HG03521 (cell line): ENCODE data around the gene FOXD4L5.
"Not testable (repeated sequence)": the region's sequence is repeated elsewhere in the genome, so short reads cannot be mapped to it uniquely, and the experiment has no call there.

ENCODE experiments used
- ATAC-seq: cut with Tn5 transposase; IDR thresholded peaks from one replicate; pipeline ENCODE4 v1.9.1; 2021; ENCODE audit warnings: mild to moderate bottlenecking, moderate library complexity; ENCODE audit not compliant: unreplicated experiment

FOXD4L5 gene

GRCh38 chr9:65285109-65285508 lies at the start of gene FOXD4L5:
Gene FOXD4L5, minus strand, starts transcription at chr9:65285209. Its CDS starts 832 bp downstream, at chr9:65284377.
- not testable (repeated sequence) for ATAC-seq

- not testable (repeated sequence) for ATAC-seq
Observed at GRCh38 chr9:65283943-65284342, 1.1 kb downstream of the FOXD4L5 start.

- ATAC-seq, result not testable (repeated sequence)
Observed at GRCh38 chr9:65282976-65283375, 2.0 kb downstream of the FOXD4L5 start.
